PFSK-1 (cell line): Measurements from ENCODE around the gene CHMP1B.

Experiments used
- FOXP2 ChIP-seq: optimal IDR thresholded peaks from 2 replicates; pipeline ENCODE3; 2011; ENCODE audit warnings: borderline replicate concordance, control low read depth, inconsistent platforms; ENCODE audit not compliant: insufficient read depth; ENCODE audit errors: extremely low read length, extremely low read depth
- POLR2AphosphoS5 ChIP-seq: IDR thresholded peaks from 2 replicates; pipeline ENCODE4 v1.6.1; 2012; ENCODE audit warnings: low read depth, mild to moderate bottlenecking, control low read depth, low read length, moderate library complexity
- REST ChIP-seq, 2 experiments: IDR thresholded peaks; 2 replicates each; pipeline versions ENCODE4 v1.6.1 to v1.8.0; 2011 to 2012; ENCODE audit warnings: low read depth in 2 of 2, low read length in 2 of 2, control low read depth in 1 of 2, inconsistent platforms in 1 of 2, mild to moderate bottlenecking in 1 of 2, moderate library complexity in 1 of 2; ENCODE audit not compliant: insufficient read depth in 1 of 2
- SIN3A ChIP-seq: IDR thresholded peaks from 2 replicates; pipeline ENCODE4 v1.6.1; 2012; ENCODE audit warnings: mild to moderate bottlenecking, low read length, moderate library complexity, borderline replicate concordance; ENCODE audit not compliant: insufficient read depth
- TAF1 ChIP-seq: IDR thresholded peaks from 2 replicates; pipeline ENCODE4 v1.6.1; 2012; ENCODE audit warnings: low read length, control low read depth, borderline replicate concordance; ENCODE audit not compliant: insufficient read depth

The CHMP1B gene

DNA sequence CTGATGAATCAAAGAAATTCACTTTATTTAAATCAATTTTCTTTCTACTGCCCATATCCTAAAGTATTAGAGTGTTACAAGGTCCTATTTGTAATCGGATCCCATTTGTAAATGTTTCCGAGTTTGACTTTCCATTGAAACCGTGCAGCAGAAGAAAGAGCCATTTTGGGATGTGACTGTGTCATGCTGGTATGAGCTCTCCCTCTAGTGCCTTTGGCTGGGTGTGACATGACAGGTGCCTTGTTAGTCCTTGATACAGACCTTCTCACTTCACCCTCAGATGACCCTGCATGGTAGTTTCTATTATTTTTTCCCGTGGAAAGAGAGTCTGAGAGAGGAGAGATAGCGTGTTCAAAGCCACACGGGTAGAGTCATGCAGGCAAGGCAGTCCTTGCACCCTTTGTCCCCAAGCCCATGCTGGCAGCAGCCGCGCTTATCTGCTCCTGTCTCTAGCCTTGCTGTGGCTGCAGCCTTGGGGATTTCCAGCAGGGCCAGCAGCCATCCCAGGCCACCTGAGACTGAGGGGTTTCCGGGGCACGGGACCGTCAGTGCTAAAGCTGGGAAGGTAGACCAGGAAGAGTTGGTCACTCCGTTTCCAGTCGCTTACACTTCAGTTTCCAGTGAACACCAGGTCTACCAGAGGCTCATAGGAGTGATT, 21.4 kb downstream of the CHMP1B start:
- TF ChIP-seq FOXP2, result no peak
- no peak for TF ChIP-seq TAF1
- no peak for TF ChIP-seq REST (IDR thresholded peaks at IDR 0.05; ENCODE audit: insufficient read depth in 1 of 2, low read depth in 2 of 2, low read length in 2 of 2)
- no peak for TF ChIP-seq POLR2AphosphoS5
- TF ChIP-seq SIN3A, result no peak

GRCh38 chr18:11873670-11874340, 22.6 kb downstream of the CHMP1B start:
- TF ChIP-seq TAF1 (no peak), FOXP2 (no peak), REST (IDR thresholded peaks at IDR 0.05; ENCODE audit: insufficient read depth in 1 of 2, low read depth in 2 of 2, low read length in 2 of 2) (no peak), SIN3A (no peak), POLR2AphosphoS5 (no peak)

DNA sequence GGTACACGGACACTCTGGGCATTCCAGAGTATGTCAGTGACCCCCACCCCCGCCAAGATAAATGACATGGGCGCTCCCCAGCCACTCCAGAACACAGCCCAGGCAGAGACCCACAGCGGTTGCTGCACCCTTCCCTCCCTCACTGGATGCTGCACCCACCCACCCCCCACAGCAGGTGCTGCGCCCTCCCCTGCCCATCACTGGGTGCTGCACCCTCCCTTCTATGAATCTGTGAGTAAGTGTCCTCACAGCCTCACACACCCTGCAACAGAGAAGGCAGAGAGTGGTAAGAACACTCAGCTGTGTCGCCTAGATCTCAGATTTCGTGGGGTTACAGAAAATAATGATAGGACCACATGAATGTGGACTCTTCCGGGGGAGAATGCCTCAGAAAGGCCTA, 23.5 kb downstream of the CHMP1B start:
- TF ChIP-seq REST (IDR thresholded peaks at IDR 0.05; ENCODE audit: insufficient read depth in 1 of 2, low read depth in 2 of 2, low read length in 2 of 2) (no peak), FOXP2 (no peak), SIN3A (no peak), POLR2AphosphoS5 (no peak), TAF1 (no peak)

DNA sequence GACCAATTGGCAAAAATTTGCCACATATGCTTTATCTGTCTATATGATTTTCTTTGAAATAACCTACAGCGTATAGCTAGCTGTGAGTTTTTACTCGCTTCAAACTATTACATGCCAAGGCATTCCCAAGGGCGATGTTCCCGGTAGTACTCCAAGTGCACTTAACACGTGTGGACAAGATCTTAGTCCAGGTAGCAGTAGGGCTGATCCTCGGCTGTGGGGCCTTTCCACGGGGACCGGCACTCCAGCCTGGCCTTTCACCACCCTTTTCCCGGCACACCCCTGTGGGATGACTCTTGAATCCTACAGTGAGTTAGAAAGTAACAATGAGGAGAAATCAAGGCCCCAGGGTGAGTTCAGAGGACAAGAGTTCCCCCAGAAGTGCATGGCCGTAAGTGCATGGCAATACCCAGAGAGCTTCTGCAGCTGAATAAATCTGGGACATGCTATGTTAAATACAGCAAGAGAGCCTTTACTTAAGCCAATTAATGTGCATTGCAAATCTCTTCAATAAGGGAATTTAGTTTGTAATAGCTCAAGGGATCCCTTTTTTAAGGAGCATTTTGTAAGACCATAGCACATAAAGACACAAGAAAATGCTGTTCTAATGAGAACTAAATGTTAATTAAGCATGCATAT, 26.4 kb downstream of the CHMP1B start:
- TF ChIP-seq FOXP2 (no peak), POLR2AphosphoS5 (no peak), SIN3A (no peak), TAF1 (no peak), REST (IDR thresholded peaks at IDR 0.05; ENCODE audit: insufficient read depth in 1 of 2, low read depth in 2 of 2, low read length in 2 of 2) (no peak)
